Cerebellar nuclear complex (tissue), 1 donor: ENCODE results near the gene IMMT.

Experiments
- DNase-seq, 2 experiments: peaks; one replicate each; lab custom pipeline; 2025; lab: John Stamatoyannopoulos, UW

IMMT gene

DNA sequence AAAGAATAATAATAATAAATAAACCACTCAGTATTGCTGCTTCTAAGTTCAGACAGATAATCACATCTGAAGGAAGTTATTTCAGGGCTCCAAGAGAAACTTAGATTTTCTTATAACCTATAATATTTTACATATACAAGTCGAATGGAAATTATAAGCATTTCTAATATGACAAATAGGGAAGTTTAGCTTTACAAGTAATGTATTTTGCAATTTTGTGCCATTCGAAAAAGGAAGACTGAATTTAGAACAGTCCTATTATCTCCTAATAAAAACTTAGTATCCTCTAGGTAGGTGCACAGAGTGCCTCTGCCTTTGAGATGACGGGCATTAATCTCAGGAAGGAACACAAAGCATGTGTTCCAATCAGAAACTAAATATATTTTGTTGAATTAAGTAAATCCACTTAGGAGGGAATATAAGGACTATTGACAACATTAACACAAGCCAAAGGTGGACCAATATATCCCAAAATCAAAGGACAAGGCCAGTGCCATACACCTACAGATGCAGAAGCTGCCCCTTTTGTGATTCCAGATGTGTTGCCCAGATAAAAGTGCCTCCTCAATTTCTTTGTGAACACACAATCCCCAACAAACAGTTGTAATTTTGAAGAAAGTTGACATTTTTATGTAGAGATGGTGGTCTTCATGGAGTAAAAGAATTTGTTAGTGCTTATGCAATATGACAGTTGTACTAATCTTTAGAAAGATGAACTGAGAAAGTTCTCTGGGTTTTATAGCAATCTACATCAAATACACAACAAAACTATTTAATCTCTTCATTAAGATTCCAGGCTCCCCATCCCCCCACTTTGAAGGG is 52.6 kb downstream of the IMMT start:
- DNase-seq: no peak

- DNase-seq: no peak
Measured at GRCh38 chr2:86140969-86141392, 54.3 kb downstream of the IMMT start.

GRCh38 chr2:86139981-86140380 is 55.3 kb downstream of the IMMT start:
- no peak for DNase-seq

GRCh38 chr2:86138736-86139625 is 56.3 kb downstream of the IMMT start:
- no peak for DNase-seq

- DNase-seq: no peak
Measured at GRCh38 chr2:86136141-86136540, 59.1 kb downstream of the IMMT start.

DNA sequence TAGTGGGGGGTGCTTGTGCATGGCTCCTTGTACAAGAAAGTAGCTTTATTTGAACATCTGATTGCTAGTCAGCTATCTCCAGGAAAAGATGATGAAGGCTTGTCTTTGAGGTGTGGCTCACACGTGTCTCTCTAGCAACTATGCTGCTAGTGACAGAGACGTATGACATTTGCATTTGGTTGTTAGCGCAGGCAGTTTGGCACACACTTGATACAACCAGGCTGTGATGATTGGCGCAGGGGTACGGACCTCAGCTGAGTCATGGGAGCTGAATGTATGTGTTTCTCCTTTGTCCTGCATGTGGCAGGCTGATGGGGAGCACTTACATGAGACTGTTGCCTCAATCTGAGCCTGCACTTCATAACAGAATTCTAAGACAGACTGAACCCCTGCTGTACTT is 59.6 kb downstream of the IMMT start:
- no peak for DNase-seq

- no peak for DNase-seq
Measured at GRCh38 chr2:86134709-86135108, 60.6 kb downstream of the IMMT start.

- DNase-seq: no peak
Measured at GRCh38 chr2:86124683-86125082, 70.6 kb downstream of the IMMT start.

- no peak for DNase-seq
Measured at GRCh38 chr2:86123328-86123925, 71.8 kb downstream of the IMMT start.

DNA sequence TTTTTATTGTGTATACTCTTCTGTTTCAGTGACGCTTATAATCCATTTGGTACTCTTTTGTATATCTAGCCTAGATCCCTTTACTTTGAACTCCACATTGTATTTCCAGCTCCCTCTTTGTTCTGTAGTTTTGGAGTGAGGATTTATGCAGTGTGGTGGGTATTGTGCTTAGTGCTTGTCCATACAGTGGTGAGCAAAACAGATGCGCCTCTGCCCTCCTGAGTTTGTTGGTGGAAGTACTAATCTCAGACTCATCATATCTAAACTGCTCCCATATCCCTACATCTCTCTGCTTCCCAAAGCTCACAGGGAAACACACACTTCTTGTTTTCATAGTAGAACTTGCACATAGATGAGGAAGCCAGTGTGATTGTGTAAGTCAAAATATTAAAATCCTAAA is 77.1 kb downstream of the IMMT start:
- no peak for DNase-seq

- DNase-seq: no peak
Measured at GRCh38 chr2:86107031-86107430, 88.2 kb downstream of the IMMT start.

GRCh38 chr2:86105969-86106945 is 89.0 kb downstream of the IMMT start, which contains the start of gene PTCD3:
PTCD3 (plus strand) TSS chr2:86106235; CDS start chr2:86106248, 13 bp downstream.
- DNase-seq: peak; percentile 89 to 92

GRCh38 chr2:86105252-86105968 is 89.9 kb downstream of the IMMT start, which contains the start of gene POLR1A:
POLR1A (minus strand) TSS chr2:86105886; CDS start chr2:86105776, 110 bp downstream.
- DNase-seq: peak; percentile 85 to 90

DNA sequence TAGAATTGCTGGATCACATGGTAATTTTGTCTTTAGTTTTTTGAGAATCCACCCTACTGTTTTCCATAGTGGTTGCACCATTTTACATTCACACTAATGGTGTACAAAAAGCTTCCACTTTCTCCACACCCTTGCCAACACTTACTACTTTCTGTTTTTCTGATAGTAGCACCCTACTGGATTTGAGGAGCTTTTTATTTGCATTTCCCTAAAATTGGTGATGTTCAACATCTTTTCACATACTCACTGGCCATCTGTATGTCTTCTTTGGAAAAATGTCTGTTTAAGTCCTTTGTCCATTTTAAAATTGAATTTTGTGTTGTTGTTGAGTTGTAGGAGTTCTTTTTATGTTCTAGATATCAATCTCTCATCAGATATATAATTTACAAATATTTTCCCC is 93.1 kb downstream of the IMMT start:
- no peak for DNase-seq

DNA sequence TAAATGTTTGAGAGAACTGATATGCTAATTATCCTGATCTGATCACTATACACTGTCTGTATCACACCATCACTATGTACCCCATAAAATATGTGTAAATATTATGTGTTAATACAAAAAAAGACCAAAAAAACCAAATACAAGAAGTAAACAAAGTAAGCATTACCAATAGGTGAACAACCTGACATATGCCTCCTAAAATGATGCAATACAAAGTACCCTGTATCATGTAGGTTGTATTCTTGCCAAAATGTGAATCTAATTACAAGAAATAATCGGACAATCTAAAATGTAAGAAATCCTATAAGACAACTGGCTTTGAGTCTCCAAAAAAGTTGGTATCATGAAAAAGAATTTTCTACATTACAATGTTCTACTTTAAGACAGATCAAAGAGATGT is 97.3 kb downstream of the IMMT start:
- DNase-seq: no peak

DNA sequence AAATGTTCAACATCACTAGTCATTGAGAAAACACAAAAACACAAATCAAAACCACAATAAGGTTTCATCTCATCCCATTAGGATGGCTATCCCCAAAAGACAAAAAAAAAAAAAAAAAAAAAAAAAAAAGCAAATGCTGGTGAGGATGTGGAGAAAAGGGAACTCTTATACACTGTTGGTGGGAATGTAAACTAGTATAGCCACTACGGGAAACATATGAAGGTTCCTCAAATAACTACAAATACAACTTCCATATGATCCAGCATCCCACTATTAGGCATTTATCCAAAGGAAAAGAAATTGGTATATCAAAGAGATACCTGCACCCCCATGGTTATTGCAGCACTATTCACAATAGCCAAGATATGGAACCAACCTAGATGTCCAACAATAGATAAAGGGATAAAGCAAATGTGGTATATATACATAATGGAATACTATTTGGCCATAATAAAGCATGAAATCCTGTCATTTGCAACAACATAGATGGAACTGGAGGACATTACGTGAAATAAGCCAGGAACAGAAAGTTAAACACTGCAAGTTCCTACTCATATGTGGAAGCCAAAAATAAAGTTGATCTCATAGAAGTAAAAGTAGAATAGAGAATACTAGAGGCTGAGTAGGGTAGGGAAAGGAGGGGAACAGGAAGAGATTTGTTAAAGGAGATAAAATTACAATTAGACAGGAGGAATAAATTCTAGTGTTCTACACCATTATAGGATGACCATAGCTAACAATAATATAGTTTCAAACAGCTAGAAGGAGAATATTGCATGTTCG is 98.0 kb downstream of the IMMT start:
- no peak for DNase-seq

- DNase-seq: no peak
Measured at GRCh38 chr2:86094229-86094628, 101.0 kb downstream of the IMMT start.
